PFSK-1 (cell line): ENCODE measurements around the gene OSBPL6.

ENCODE experiments used
- POLR2AphosphoS5 ChIP-seq: IDR thresholded peaks from 2 replicates; pipeline ENCODE4 v1.6.1; 2012; ENCODE audit warnings: low read depth, mild to moderate bottlenecking, control low read depth, low read length, moderate library complexity
- REST ChIP-seq, 2 experiments: IDR thresholded peaks; 2 replicates each; pipeline versions ENCODE4 v1.6.1 to v1.8.0; 2011 to 2012; ENCODE audit warnings: low read depth in 2 of 2, low read length in 2 of 2, control low read depth in 1 of 2, inconsistent platforms in 1 of 2, mild to moderate bottlenecking in 1 of 2, moderate library complexity in 1 of 2; ENCODE audit not compliant: insufficient read depth in 1 of 2

GRCh38 chr2:178427458-178427857, 233.1 kb downstream of the OSBPL6 start:
- TF ChIP-seq POLR2AphosphoS5 (no peak), REST (IDR thresholded peaks at IDR 0.05; ENCODE audit: insufficient read depth in 1 of 2, low read depth in 2 of 2, low read length in 2 of 2) (no peak)
